Activated CD4-positive, CD25-positive, alpha-beta regulatory T cell treated with anti-CD3 and anti-CD28 coated beads, Interleukin-2, amount 50 U/mL, for 24 hours (primary cell): ENCODE results near the gene ZNF654.
"Not testable (repeated sequence)": the region's sequence is repeated elsewhere in the genome, so short reads cannot be mapped to it uniquely, and the experiment has no call there.

Source experiments
- ATAC-seq, 2 donors: fragments of 150-1000 bp; cut with Tn5 transposase; one replicate each; pipeline ENCODE4 v1.10.0; 2021; ENCODE audit warnings: mild to moderate bottlenecking in 1 of 2, moderate library complexity in 1 of 2

Gene ZNF654

GRCh38 chr3:88142094-88142624, 83.1 kb downstream of the ZNF654 start:
- peak; percentile 72 to 80 for ATAC-seq

DNA sequence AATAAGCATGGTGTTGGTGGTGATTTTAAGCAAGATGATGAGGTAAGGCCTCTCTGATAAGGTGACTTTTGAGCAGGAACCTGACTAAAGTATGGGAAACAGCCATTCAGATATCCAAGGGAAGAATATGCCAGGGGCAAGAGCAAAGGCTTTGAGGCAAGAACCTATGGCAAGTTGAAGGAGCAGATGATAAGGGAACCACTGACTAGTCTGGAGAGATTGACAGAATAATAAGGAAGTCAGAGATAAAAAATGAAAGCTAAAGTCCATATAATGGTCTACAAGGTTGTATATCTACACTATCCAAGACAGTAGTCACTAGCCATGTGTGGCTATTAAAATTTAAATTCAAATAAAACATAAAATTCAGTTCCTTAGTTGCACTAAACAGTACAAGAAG, 88.2 kb downstream of the ZNF654 start:
- ATAC-seq: no peak

- ATAC-seq: no peak
Measured at GRCh38 chr3:88148651-88149050, 89.6 kb downstream of the ZNF654 start.

DNA sequence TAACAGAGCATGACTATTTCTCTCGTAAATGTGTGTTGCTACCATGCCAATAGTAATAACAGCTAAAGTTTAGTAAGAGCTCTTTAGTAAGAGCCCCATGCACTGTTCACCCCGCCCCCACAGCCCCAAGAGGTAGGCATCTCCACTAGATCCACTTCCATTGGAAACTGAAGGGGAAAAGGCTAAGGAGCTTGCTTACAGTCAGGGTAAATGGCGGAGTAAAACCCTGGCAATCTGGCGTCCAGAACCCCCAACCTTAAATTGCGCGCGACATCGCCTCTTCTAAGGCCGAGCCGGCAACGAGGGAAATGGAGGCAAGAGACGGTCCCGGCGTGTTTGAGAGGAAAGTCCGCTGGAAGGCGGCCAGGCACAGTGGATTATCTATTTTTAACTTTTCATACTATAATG, 90.0 kb downstream of the ZNF654 start:
- peak; percentile 13 to 19 for ATAC-seq

DNA sequence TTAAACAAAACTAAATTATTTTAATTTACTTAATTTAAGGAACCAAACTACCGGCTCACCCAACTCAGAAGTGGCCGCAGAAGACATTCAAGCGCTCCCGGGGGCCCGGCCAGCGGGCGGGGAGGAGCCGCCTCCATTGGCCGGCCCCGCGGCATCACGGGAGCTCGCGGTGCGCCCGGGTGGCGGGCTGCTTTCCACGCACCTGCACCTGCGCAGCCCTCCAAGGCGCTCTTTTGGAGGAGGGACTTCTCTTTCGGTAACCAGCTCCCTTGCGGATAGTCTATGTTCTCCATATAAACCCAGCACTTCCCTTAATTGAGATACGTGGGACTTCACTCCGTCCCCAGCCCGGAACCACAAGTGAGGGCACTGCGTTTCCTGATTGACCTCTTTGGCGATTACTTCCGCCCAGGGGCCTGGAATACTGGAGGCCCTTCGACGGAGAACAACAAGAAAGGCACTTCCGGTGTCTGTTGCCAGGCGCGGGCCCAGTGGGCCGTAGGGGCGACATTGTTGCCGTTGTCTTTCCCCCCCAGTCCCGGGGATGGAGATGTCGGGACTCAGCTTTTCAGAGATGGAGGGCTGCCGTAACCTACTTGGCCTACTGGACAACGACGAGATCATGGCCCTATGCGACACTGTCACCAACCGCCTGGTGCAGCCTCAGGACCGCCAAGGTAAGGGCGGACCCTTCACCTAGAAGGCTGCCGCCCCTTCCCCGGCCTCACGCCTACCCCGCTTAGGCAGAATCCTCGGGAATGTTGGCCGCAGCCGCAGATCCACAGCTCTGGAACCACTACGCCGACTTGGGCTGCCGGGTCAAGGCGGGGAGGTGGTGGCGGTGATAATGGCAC, 90.7 kb downstream of the ZNF654 start, which contains the start of gene C3orf38:
Gene C3orf38 (plus strand): TSS at position 451 of the 854 bp plus-strand sequence. CDS start 94 bp downstream, at position 545.
- peak; percentile 90 to 91 for ATAC-seq

DNA sequence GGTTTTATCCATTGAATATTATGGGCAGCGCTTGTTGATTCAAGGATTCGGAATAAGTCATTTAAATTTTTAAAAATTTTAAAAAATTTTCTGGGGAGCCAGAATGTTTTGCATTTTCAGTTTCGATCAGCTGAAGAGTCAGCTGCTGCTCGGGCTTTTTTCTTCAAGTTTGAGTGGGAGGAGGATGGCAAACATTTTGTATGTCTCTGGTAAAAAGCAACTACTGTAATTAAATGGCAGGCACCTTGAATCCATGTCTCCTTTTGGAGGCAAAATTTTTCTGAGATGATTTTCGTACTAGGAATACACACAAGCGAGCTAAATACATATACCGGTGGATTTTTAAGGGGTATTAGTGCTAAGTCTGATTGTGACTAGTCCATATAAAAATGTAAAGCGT, 91.3 kb downstream of the ZNF654 start:
- ATAC-seq: no peak

- ATAC-seq: no peak
Measured at GRCh38 chr3:88150806-88151205, 91.8 kb downstream of the ZNF654 start.

DNA sequence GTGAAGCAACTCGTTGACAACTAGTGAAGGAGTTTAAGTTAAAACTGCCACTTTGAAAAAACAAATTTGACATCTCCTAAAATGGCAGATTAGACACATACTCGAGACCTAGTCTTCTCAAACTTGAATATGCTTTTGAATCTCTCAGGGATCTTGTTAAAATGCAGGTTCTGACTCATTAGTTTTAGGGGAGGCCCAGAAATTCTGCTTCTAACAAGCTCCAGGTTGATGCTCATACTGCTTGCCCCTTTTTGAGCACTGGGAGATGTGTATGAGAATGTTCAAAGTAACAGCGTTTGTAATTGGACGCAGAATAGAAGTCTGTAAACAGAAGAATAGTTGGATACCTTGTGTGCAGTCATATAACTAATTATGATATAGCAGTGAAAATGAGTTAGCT, 92.3 kb downstream of the ZNF654 start:
- ATAC-seq: no peak

GRCh38 chr3:88152841-88153240, 93.8 kb downstream of the ZNF654 start:
- no peak for ATAC-seq

- ATAC-seq: no peak
Measured at GRCh38 chr3:88166419-88166971, 107.4 kb downstream of the ZNF654 start.

DNA sequence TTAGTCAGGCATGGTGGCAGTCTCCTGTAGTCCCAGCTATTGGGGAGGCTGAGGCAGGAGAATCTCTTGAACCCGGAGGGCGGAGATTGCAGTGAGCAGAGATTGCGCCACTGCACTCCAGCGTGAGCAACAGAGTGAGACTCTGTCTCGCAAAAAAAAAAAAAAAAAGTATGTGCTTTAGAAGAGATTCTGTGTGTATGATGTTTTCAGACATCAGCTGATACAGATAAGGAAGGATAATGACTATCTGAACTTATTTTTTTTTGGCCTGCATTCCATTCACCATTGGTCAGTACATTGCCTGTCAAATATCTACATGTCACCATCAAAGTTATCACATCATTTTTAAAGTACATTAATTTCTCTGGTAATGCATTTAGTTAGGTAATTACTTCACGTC, 108.1 kb downstream of the ZNF654 start:
- ATAC-seq: no peak

DNA sequence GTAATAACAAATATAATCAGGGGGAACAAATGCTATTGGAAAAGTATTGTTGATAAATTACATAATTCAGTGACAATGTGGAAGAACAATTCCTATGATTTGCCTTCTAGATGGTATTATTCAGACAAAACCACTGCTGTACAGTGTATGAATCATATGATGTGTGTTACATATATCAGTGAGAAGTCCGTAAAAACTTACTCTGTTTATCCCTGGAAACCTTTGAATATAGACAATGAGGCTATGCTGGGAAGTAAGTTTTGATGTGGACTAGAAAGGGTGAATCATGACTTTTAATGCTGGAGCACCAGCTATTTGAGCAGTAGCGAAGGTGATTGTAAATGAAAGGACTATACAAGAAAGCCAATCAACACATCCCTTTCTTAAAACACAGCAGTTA, 108.6 kb downstream of the ZNF654 start:
- no peak for ATAC-seq

- no peak for ATAC-seq
Measured at GRCh38 chr3:88168171-88168570, 109.1 kb downstream of the ZNF654 start.

DNA sequence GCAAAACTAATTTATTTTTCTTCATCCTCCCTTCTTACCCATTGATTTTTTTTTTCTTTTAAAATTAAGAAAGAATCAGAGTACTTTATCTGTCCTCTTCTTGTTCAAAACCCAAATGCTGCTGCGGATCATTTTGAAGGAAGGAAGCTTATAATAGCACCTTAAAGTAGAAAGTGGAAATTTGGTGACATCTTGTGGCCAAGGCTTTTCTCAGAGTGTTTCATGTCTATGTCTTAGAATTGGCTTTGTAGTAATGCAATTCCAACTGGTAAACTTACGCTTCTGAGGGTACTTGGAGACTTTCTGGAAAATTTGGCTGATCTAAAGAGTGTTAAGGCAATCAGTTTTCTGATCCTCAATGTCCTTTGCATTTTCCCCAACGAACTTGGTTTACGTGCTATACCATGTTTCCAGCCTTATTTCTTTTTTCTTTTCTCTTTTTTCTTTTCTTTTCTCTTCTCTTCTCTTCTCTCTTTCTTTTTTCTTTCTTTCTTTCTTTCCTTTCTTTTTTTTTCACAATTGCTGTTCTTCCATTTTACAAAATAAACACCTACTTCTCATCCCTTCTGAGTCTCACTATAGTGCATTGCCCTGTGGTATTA, 121.4 kb downstream of the ZNF654 start:
- no peak for ATAC-seq

DNA sequence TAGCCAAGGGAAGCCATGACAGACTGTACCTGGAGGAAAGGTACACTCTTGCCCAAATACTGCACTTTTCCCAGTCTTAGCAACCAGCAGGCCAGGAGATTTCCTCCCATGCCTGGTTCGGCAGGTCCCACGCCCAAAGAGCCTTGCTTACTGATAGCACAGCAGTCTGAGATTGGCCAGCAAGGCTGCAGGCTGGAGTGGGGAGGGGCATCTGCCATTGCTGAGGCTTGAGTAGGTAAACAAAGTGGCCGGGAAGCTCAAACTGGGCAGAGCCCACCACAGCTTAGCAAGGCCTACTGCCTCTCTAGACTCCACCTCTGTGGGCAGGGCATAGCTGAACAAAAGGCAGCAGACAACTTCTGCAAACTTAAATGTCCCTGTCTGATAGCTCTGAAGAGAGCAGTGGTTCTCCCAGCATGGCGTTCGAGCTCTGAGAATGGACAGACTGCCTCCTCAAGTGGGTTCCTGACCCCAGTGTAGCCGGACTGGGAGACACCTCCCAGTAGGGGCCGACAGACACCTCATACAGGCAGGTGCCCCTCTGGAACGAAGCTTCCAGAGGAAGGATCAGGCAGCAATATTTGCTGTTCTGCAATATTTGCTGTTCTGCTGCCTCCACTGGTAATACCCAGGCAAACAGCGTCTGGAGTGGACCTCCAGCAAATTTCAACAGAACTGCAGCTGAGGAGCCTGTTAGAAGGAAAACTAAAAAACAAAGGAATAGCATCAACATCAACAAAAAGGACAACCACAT, 123.3 kb downstream of the ZNF654 start:
- ATAC-seq: not testable (repeated sequence)

GRCh38 chr3:88188436-88188835, 129.4 kb downstream of the ZNF654 start:
- ATAC-seq: no peak

GRCh38 chr3:88189361-88189810, 130.3 kb downstream of the ZNF654 start:
- ATAC-seq: peak in 1 of 2 donors; percentile 59

DNA sequence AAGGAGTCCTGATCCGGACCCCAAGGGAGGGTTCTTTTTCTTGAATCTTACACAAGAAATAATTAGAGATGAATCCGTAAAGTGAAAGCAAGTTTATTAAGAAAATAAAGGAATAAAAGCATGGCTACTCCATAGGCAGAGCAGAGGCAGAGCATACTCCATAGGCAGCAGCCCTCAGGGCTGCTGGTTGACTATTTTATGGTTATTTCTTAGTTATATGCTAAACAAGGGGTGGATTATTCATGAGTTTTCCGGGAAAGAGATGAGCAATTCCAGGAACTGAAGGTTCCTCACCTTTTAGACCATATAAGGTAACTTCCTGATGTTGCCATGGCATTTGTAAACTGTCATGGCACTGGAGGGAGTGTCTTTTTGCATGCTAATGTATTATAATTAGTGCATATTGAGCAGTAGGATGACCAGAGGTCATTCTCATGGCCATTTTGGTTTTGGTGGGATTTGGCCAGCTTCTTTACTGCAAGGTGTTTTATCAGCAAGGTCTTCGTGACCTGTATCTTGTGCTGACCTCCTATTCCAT, 132.9 kb downstream of the ZNF654 start:
- ATAC-seq: no peak

DNA sequence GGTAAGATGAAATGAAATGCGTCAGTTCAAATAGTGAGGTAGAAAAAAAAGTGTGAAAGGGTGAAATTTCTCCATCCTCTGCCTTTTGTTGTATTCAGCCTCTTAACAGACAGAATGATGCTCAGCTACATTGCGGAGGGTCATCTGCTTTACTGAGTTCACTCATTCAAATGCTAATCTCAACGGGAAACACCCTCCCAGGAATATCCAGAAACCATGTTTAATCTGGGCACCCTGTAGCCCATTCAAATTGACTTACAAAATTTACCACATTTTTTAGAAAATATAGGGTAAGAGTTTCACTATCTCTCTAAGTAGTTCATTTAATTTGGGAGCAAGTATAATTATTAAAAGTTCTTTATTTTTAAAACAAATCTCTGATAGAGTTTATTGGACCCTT, 133.6 kb downstream of the ZNF654 start:
- ATAC-seq: no peak
